Mesenchymal stem cell (in vitro differentiated cells and primary cell): ENCODE measurements around the gene MINPP1.

Experiments used
- DNase-seq: peaks from one replicate; pipeline ENCODE4 v3.0.0-alpha.2; 2013
- H2AFZ ChIP-seq: one replicate; pipeline ENCODE4 v1.6.1; 2013; ENCODE audit warnings: low read depth, mild to moderate bottlenecking, control low read depth, inconsistent platforms, low read length, moderate library complexity
- H2AK5ac ChIP-seq: 2 replicates; pipeline ENCODE4 v1.6.1; 2013; ENCODE audit warnings: low read length, moderate library complexity, mild to moderate bottlenecking, inconsistent platforms; ENCODE audit not compliant: severe bottlenecking
- H2BK120ac ChIP-seq: one replicate; pipeline ENCODE4 v1.6.1; 2013; ENCODE audit warnings: low read depth, mild to moderate bottlenecking, inconsistent platforms, low read length, moderate library complexity
- H2BK12ac ChIP-seq, 2 experiments: one replicate each; pipeline ENCODE4 v1.6.1; 2013; ENCODE audit warnings: inconsistent platforms in 2 of 2, low read length in 2 of 2, mild to moderate bottlenecking in 2 of 2, moderate library complexity in 2 of 2, control low read depth in 1 of 2
- H2BK15ac ChIP-seq: one replicate; pipeline ENCODE4 v1.6.1; 2013; ENCODE audit warnings: mild to moderate bottlenecking, low read depth, inconsistent platforms; ENCODE audit not compliant: poor library complexity, severe bottlenecking
- H2BK5ac ChIP-seq: 2 replicates; pipeline ENCODE4 v1.6.1; 2013; ENCODE audit warnings: low read depth, mild to moderate bottlenecking, low read length, control low read depth, inconsistent platforms; ENCODE audit not compliant: poor library complexity, severe bottlenecking
- H3K14ac ChIP-seq, 2 experiments: one replicate each; pipeline ENCODE4 v1.6.1; 2013; ENCODE audit warnings: inconsistent platforms in 2 of 2, low read length in 2 of 2, control low read depth in 1 of 2, mild to moderate bottlenecking in 1 of 2, moderate library complexity in 1 of 2
- H3K18ac ChIP-seq, 2 experiments: one replicate each; pipeline ENCODE4 v1.6.1; 2013; ENCODE audit warnings: inconsistent platforms in 2 of 2, low read length in 2 of 2, control low read depth in 1 of 2, low read depth in 1 of 2, mild to moderate bottlenecking in 1 of 2
- H3K23ac ChIP-seq, 2 experiments: one replicate each; pipeline ENCODE4 v1.6.1; 2013; ENCODE audit warnings: inconsistent platforms in 2 of 2, low read length in 2 of 2, mild to moderate bottlenecking in 2 of 2, moderate library complexity in 2 of 2, control low read depth in 1 of 2
- H3K27ac ChIP-seq: 2 replicates; pipeline ENCODE4 v1.5.1; 2013; ENCODE audit warnings: mild to moderate bottlenecking, moderate library complexity, low read length, control low read depth, inconsistent platforms; ENCODE audit not compliant: poor library complexity, severe bottlenecking
- H3K27me3 ChIP-seq, 2 experiments: 2 replicates each; pipeline versions ENCODE4 v1.6.1 to v1.7.0; 2013; ENCODE audit warnings: low read length in 2 of 2, mild to moderate bottlenecking in 2 of 2, moderate library complexity in 2 of 2, control low read depth in 1 of 2, inconsistent platforms in 1 of 2; ENCODE audit not compliant: control insufficient read depth in 1 of 2, insufficient read depth in 1 of 2
- H3K36me3 ChIP-seq, 2 experiments: 2 replicates each; pipeline versions ENCODE4 v1.6.1 to v1.7.0; 2013; ENCODE audit warnings: low read length in 2 of 2, control low read depth in 1 of 2, inconsistent platforms in 1 of 2, low read depth in 1 of 2, mild to moderate bottlenecking in 1 of 2; ENCODE audit not compliant: insufficient read depth in 2 of 2, control insufficient read depth in 1 of 2
- H3K4ac ChIP-seq, 2 experiments: one replicate each; pipeline ENCODE4 v1.6.1; 2013; ENCODE audit warnings: inconsistent platforms in 2 of 2, low read length in 2 of 2, mild to moderate bottlenecking in 2 of 2, moderate library complexity in 2 of 2, control low read depth in 1 of 2, low read depth in 1 of 2
- H3K4me1 ChIP-seq: 2 replicates; pipeline ENCODE4 v1.6.1; 2013; ENCODE audit warnings: low read depth, low read length, control low read depth; ENCODE audit not compliant: control insufficient read depth, insufficient read depth
- H3K4me2 ChIP-seq: 2 replicates; pipeline ENCODE4 v1.6.1; 2013; ENCODE audit warnings: low read length, mild to moderate bottlenecking, inconsistent platforms; ENCODE audit not compliant: poor library complexity, severe bottlenecking
- H3K4me3 ChIP-seq, 2 experiments: 2 replicates each; pipeline versions ENCODE4 v1.5.1 to v1.7.0; 2013; ENCODE audit warnings: low read length in 2 of 2, mild to moderate bottlenecking in 2 of 2, control low read depth in 1 of 2, low read depth in 1 of 2; ENCODE audit not compliant: insufficient read depth in 1 of 2
- H3K79me1 ChIP-seq: replicated peaks from 2 replicates; pipeline ENCODE4 v1.6.1; 2013; ENCODE audit warnings: mild to moderate bottlenecking, control low read depth, low read length, inconsistent platforms; ENCODE audit not compliant: poor library complexity, severe bottlenecking
- H3K9ac ChIP-seq: 2 replicates; pipeline ENCODE4 v1.7.0; 2013; ENCODE audit warnings: mild to moderate bottlenecking, low read length, moderate library complexity
- H3K9me3 ChIP-seq: 2 replicates; pipeline ENCODE4 v1.7.0; 2013; ENCODE audit warnings: mild to moderate bottlenecking, low read length; ENCODE audit not compliant: control insufficient read depth
- H4K8ac ChIP-seq: one replicate; pipeline ENCODE4 v1.6.1; 2013; ENCODE audit warnings: inconsistent platforms, mild to moderate bottlenecking, low read length, moderate library complexity
- H4K91ac ChIP-seq: one replicate; pipeline ENCODE4 v1.6.1; 2013; ENCODE audit warnings: mild to moderate bottlenecking, low read length, inconsistent platforms
- WGBS: methylation state at CpG from one replicate; pipeline ENCODE4 v1.1.7; 2013; ENCODE audit warnings: mixed read lengths; 5-methylcytosine and 5-hydroxymethylcytosine counted together

MINPP1 gene

DNA sequence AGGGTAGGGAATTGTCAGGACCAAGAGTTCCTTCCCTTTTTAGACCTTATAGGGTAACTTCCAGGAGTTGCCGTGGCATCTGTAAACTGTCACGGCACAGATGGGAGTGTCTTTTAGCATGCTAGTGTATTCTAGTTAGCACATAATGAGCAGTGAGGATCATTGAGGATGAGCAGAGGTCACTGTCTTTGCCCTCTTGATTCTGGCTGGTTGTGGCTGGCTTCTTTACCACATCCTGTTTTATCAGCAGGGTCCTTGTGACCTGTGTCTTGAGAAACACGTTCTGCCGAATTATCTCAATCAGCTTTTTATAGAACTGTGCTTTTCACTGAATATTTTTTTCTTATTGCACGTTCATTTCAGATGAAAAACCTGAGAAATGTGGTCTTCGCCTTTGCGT lies 41.5 kb downstream of the MINPP1 start:
- Histone ChIP-seq H3K36me3 (peaks cover 13 to 20% of the 10 kb centered on the region in 2 experiments), H2AK5ac (no peak overlapping the region), H4K91ac (no peak overlapping the region), H2BK12ac (peak overlapping the region in 1 of 2 experiments; percentile 29), H3K14ac (no peak overlapping the region), H3K4ac (peak overlapping the region in 1 of 2 experiments; percentile 0), H3K18ac (peak overlapping the region; percentile 31), H2BK120ac (peak overlapping the region; percentile 83), H3K23ac (no peak overlapping the region), H3K4me3 (peak overlapping the region in 1 of 2 experiments; percentile 17), H2BK5ac (no peak overlapping the region), H2AFZ (no peak overlapping the region), H3K27me3 (no peaks in the 10 kb centered on the region), H4K8ac (no peak overlapping the region), H3K79me1 (peaks cover 20% of the 10 kb centered on the region), H3K9ac (peak overlapping the region; percentile 83), H3K4me2 (no peak overlapping the region), H3K27ac (no peak overlapping the region), H3K9me3 (peaks cover 9% of the 10 kb centered on the region), H3K4me1 (no peaks in the 10 kb centered on the region), H2BK15ac (no peak overlapping the region)
- WGBS = 40% methylated on average over 7 of the region's 7 CpGs
- peak; percentile 91 for DNase-seq

DNA sequence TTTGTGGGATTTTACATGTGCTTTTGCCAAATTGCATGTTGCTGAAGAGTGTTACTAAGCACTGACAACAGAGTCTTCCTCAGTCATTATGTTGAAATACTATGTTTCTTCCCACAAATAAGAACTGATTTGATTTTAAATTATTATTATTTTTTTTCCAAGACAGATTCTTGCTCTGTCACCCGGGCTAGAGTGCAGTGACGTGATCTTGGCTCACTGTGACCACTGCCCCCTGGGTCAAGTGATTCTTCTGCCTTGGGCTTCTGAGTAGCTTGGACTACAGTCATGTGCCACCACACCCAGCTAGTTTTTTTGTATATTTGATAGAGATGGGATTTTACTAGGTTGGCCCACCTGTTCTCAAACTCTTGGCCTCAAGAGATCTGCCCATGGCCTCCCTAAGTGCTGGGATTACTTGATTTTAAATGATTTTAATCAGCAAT lies 42.3 kb downstream of the MINPP1 start:
- peak overlapping the region in 1 of 2 experiments; percentile 90 for H2BK12ac ChIP-seq
- H2BK120ac ChIP-seq = peak overlapping the region; percentile 83
- H2AFZ ChIP-seq = no peak overlapping the region
- H2BK15ac ChIP-seq = no peak overlapping the region
- peak overlapping the region in 1 of 2 experiments; percentile 46 for H3K4me3 ChIP-seq
- no peak overlapping the region for H4K8ac ChIP-seq
- H2BK5ac ChIP-seq = no peak overlapping the region
- H4K91ac ChIP-seq = no peak overlapping the region
- H3K23ac ChIP-seq = no peak overlapping the region
- no peak overlapping the region for H3K27ac ChIP-seq
- H3K4ac ChIP-seq = peak overlapping the region in 1 of 2 experiments; percentile 17
- no peaks in the 10 kb centered on the region for H3K4me1 ChIP-seq
- WGBS = 34% methylated on average over 2 of the region's 2 CpGs
- H3K36me3 ChIP-seq = peaks cover 9 to 15% of the 10 kb centered on the region in 2 experiments
- H3K9me3 ChIP-seq = peaks cover 9% of the 10 kb centered on the region
- H3K79me1 ChIP-seq = peaks cover 15% of the 10 kb centered on the region
- H3K9ac ChIP-seq = peak overlapping the region; percentile 83
- peak overlapping the region; percentile 38 for H2AK5ac ChIP-seq
- peak; percentile 61 for DNase-seq
- no peaks in the 10 kb centered on the region for H3K27me3 ChIP-seq
- H3K14ac ChIP-seq = no peak overlapping the region
- H3K4me2 ChIP-seq = no peak overlapping the region
- H3K18ac ChIP-seq = peak overlapping the region in 1 of 2 experiments; percentile 66

DNA sequence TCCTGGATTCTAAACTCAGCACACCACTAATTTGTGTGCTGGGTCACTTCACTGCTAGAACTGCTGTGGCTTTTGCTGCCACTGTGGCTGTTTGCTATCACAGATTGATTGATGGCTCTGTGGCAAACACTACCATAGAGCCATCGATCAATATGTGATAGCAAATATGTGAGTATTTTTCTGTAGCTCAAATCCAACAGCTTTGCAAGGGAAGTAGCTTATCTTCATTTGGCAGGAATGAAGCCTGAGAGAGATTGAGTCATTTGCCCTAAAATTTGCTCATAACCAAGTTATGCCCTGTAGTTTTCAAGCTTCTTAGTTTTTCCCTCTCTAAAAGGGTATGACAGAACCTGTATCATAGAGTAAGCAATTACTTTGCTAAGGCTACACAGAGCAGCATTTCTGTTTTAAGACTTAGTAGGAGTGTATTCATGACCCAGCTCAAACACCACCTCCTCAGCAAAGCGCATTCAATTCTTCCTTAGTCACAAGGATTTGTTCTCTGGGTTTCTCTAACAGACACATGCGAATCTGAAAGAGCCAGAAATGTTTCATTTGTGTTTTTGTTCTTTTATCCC lies 43.1 kb downstream of the MINPP1 start:
- peak overlapping the region; percentile 83 for H3K9ac ChIP-seq
- peak overlapping the region; percentile 27 for H3K27ac ChIP-seq
- H2BK120ac ChIP-seq = no peak overlapping the region
- no peak overlapping the region for H2BK15ac ChIP-seq
- no peak overlapping the region for H4K8ac ChIP-seq
- no peak overlapping the region for H3K14ac ChIP-seq
- peaks cover 10% of the 10 kb centered on the region for H3K79me1 ChIP-seq
- peak overlapping the region in 1 of 2 experiments; percentile 78 for H2BK12ac ChIP-seq
- H3K18ac ChIP-seq = peak overlapping the region; percentile 68 to 79
- H3K4ac ChIP-seq = peak overlapping the region in 1 of 2 experiments; percentile 7
- H2AK5ac ChIP-seq = no peak overlapping the region
- no peak overlapping the region for H2AFZ ChIP-seq
- 51% methylated on average over 3 of the region's 3 CpGs for WGBS
- H3K4me3 ChIP-seq = peak overlapping the region in 1 of 2 experiments; percentile 49
- H3K4me2 ChIP-seq = no peak overlapping the region
- peaks cover 3 to 15% of the 10 kb centered on the region in 2 experiments for H3K36me3 ChIP-seq
- H4K91ac ChIP-seq = no peak overlapping the region
- H3K27me3 ChIP-seq = no peaks in the 10 kb centered on the region
- no peaks in the 10 kb centered on the region for H3K4me1 ChIP-seq
- DNase-seq = peak; percentile 71
- H2BK5ac ChIP-seq = no peak overlapping the region
- H3K9me3 ChIP-seq = peaks cover 5% of the 10 kb centered on the region
- H3K23ac ChIP-seq = no peak overlapping the region

DNA sequence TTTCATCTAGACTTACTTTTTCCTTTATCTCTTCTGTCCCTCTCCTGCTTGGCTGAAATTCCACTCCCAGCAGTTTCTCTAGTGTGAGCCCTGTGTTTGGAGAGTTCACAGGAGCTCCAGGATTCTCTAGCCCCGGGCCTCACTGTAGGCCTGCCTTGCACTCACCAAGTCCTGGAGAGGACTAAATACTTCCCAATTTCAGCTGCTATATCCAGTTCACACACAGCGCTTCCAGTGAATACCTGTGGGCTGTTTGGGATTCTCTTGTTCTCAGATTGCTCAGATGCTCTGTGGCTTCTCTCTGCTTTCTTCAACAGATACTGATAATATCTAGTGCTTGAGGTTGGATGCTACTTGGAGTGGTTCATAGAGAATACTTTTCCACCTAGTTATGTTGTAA lies 46.0 kb downstream of the MINPP1 start:
- 92% methylated on average over 2 of the region's 2 CpGs for WGBS
- H3K27me3 ChIP-seq = no peaks in the 10 kb centered on the region

More for the DNA sequence above, 46.0 kb downstream of the MINPP1 start:
- no peak overlapping the region for H2AK5ac ChIP-seq
- H3K9ac ChIP-seq = no peak overlapping the region
- H3K4me1 ChIP-seq = no peaks in the 10 kb centered on the region
- H4K8ac ChIP-seq = no peak overlapping the region
- H3K79me1 ChIP-seq = peaks cover 4% of the 10 kb centered on the region
- peak overlapping the region in 1 of 2 experiments; percentile 47 for H3K4ac ChIP-seq
- no peak overlapping the region for H2BK15ac ChIP-seq
- H2BK120ac ChIP-seq = no peak overlapping the region
- H3K14ac ChIP-seq = no peak overlapping the region
- H2BK12ac ChIP-seq = no peak overlapping the region
- H3K4me3 ChIP-seq = no peak overlapping the region
- no peak overlapping the region for H4K91ac ChIP-seq
- H3K9me3 ChIP-seq = no peaks in the 10 kb centered on the region
- no peak for DNase-seq
- H3K4me2 ChIP-seq = no peak overlapping the region
- H3K36me3 ChIP-seq = peaks cover 3 to 16% of the 10 kb centered on the region in 2 experiments
- no peak overlapping the region for H2BK5ac ChIP-seq
- H3K23ac ChIP-seq = no peak overlapping the region
- H2AFZ ChIP-seq = no peak overlapping the region
- no peak overlapping the region for H3K27ac ChIP-seq
- peak overlapping the region in 1 of 2 experiments; percentile 17 for H3K18ac ChIP-seq
